HEK293T (cell line): ENCODE measurements around the gene OR10A4.
"Not testable (repeated sequence)": the region's sequence is repeated elsewhere in the genome, so short reads cannot be mapped to it uniquely, and the experiment has no call there.

ENCODE experiments used
- CTCF ChIA-PET: fragments of 350-600 bp; formaldehyde crosslinking; extraction: SDS; loops from one replicate; lab custom pipeline; 2021; ENCODE audit warnings: antibody characterized with exemption, inconsistent platforms; lab: Yijun Ruan, JAX
- POLR2A ChIA-PET: fragments of 350-600 bp; formaldehyde crosslinking; extraction: SDS; loops from one replicate; lab custom pipeline; 2020; ENCODE audit warnings: antibody characterized with exemption, inconsistent platforms; lab: Yijun Ruan, JAX
- DNase-seq: peaks from one replicate; pipeline ENCODE4 v3.0.0; 2012; ENCODE audit warnings: mixed read lengths; ENCODE audit errors: extremely low spot score
- ARNT ChIP-seq: fragments of 450-650 bp; IDR thresholded peaks from 2 replicates; pipeline ENCODE4 v1.6.1; 2017; ENCODE audit warnings: mild to moderate bottlenecking
- BHLHE40 ChIP-seq: fragments of 450-650 bp; IDR thresholded peaks from 2 replicates; pipeline ENCODE4 v1.6.1; 2016; ENCODE audit warnings: mild to moderate bottlenecking, moderate library complexity, borderline replicate concordance
- CTBP1 ChIP-seq: fragments of 450-650 bp; IDR thresholded peaks from 2 replicates; pipeline ENCODE4 v1.6.1; 2016; ENCODE audit warnings: borderline replicate concordance
- ELF4 ChIP-seq: fragments of 450-650 bp; IDR thresholded peaks from 2 replicates; pipeline ENCODE4 v1.6.1; 2017; ENCODE audit warnings: antibody characterized with exemption
- FOXA1 ChIP-seq: fragments of 450-650 bp; IDR thresholded peaks from 2 replicates; pipeline ENCODE4 v1.6.1; 2016; ENCODE audit warnings: mild to moderate bottlenecking
- FOXK2 ChIP-seq: fragments of 450-650 bp; IDR thresholded peaks from 2 replicates; pipeline ENCODE4 v1.6.1; 2016; ENCODE audit warnings: mild to moderate bottlenecking
- FOXM1 ChIP-seq: fragments of 450-650 bp; IDR thresholded peaks from 2 replicates; pipeline ENCODE4 v1.6.1; 2017; ENCODE audit warnings: mild to moderate bottlenecking, borderline replicate concordance
- HDGF ChIP-seq: fragments of 450-650 bp; IDR thresholded peaks from 2 replicates; pipeline ENCODE4 v1.6.1; 2017; ENCODE audit warnings: antibody characterized with exemption, borderline replicate concordance
- L3MBTL2 ChIP-seq: fragments of 450-650 bp; conservative IDR thresholded peaks from 2 replicates; pipeline ENCODE4 v1.6.1; 2016; ENCODE audit warnings: mild to moderate bottlenecking
- LEF1 ChIP-seq: fragments of 450-650 bp; IDR thresholded peaks from 2 replicates; pipeline ENCODE4 v1.6.1; 2017; ENCODE audit warnings: mild to moderate bottlenecking, borderline replicate concordance
- NFRKB ChIP-seq: fragments of 450-650 bp; IDR thresholded peaks from 2 replicates; pipeline ENCODE4 v1.6.1; 2016; ENCODE audit warnings: mild to moderate bottlenecking, moderate library complexity
- PKNOX1 ChIP-seq: fragments of 450-650 bp; IDR thresholded peaks from 2 replicates; pipeline ENCODE4 v1.6.1; 2016
- SP1 ChIP-seq: fragments of 450-650 bp; IDR thresholded peaks from 2 replicates; pipeline ENCODE4 v1.6.1; 2017
- SUZ12 ChIP-seq: fragments of 450-650 bp; IDR thresholded peaks from 2 replicates; pipeline ENCODE4 v1.6.1; 2016; ENCODE audit warnings: mild to moderate bottlenecking
- TARDBP ChIP-seq: fragments of 450-650 bp; IDR thresholded peaks from 2 replicates; pipeline ENCODE4 v1.6.1; 2016
- ZNF384 ChIP-seq: fragments of 450-650 bp; IDR thresholded peaks from 2 replicates; pipeline ENCODE4 v1.6.1; 2016

OR10A4 gene

GRCh38 chr11:6871278-6871677, 5.1 kb upstream of the OR10A4 start:
- POLR2A ChIA-PET = no interaction called here
- no peak for DNase-seq
- CTCF ChIA-PET = no interaction called here
- no peak for TF ChIP-seq L3MBTL2
- TF ChIP-seq TARDBP = no peak
- no peak for TF ChIP-seq FOXK2
- no peak for TF ChIP-seq LEF1
- TF ChIP-seq HDGF = no peak
- no peak for TF ChIP-seq PKNOX1
- TF ChIP-seq ARNT = no peak
- TF ChIP-seq ZNF384 = no peak
- no peak for TF ChIP-seq FOXA1
- no peak for TF ChIP-seq ELF4
- TF ChIP-seq CTBP1 = no peak
- no peak for TF ChIP-seq NFRKB
- TF ChIP-seq FOXM1 = no peak
- TF ChIP-seq SP1 = no peak
- TF ChIP-seq BHLHE40 = no peak
- no peak for TF ChIP-seq SUZ12

- TF ChIP-seq BHLHE40 (no peak), PKNOX1 (no peak), TARDBP (no peak), FOXK2 (no peak), FOXA1 (no peak), L3MBTL2 (no peak), CTBP1 (no peak), HDGF (no peak), ELF4 (no peak), FOXM1 (no peak)
- POLR2A ChIA-PET = no interaction called here
- DNase-seq = no peak
- CTCF ChIA-PET = no interaction called here
These were observed 664 bp upstream of the OR10A4 start for GRCh38 chr11:6875761-6876160.

- DNase-seq = no peak
- CTCF ChIA-PET = no interaction called here
- POLR2A ChIA-PET = no interaction called here
- TF ChIP-seq HDGF = no peak
- no peak for TF ChIP-seq BHLHE40
- TF ChIP-seq FOXA1 = no peak
- no peak for TF ChIP-seq FOXK2
- no peak for TF ChIP-seq ELF4
- no peak for TF ChIP-seq TARDBP
- no peak for TF ChIP-seq LEF1
- TF ChIP-seq SUZ12 = no peak
These were observed 489 bp downstream of the OR10A4 start for GRCh38 chr11:6876914-6877313.

GRCh38 chr11:6882751-6883150, 6.3 kb downstream of the OR10A4 start:
- no peak for DNase-seq
- TF ChIP-seq FOXM1 (no peak), FOXK2 (no peak), FOXA1 (no peak), ELF4 (no peak), CTBP1 (no peak), NFRKB (no peak), ZNF384 (no peak), SUZ12 (no peak)
- ChIA-PET POLR2A (no interaction called here), CTCF (no interaction called here)

- DNase-seq, POLR2A ChIA-PET, CTCF ChIA-PET: not testable (repeated sequence)
These were observed 11.3 kb downstream of the OR10A4 start for GRCh38 chr11:6887711-6888110.

GRCh38 chr11:6888830-6889229, 12.4 kb downstream of the OR10A4 start:
- TF ChIP-seq FOXM1 (no peak), FOXK2 (no peak), SP1 (no peak)
- DNase-seq = no peak
- POLR2A ChIA-PET = no interaction called here
- CTCF ChIA-PET = interaction anchor here (0.6 kb wide), 2 partner anchors 11 to 77 kb away, joined by 3 read pairs; no protein-coding TSS in a partner anchor

- no peak for TF ChIP-seq L3MBTL2
- TF ChIP-seq FOXM1 = no peak
- no peak for TF ChIP-seq HDGF
- ChIA-PET POLR2A (no interaction called here), CTCF (no interaction called here)
- no peak for DNase-seq
These were observed 13.4 kb downstream of the OR10A4 start for GRCh38 chr11:6889835-6890234.

- no peak for TF ChIP-seq FOXM1
- TF ChIP-seq SUZ12 = no peak
- no peak for TF ChIP-seq CTBP1
- TF ChIP-seq FOXA1 = no peak
- no peak for TF ChIP-seq ELF4
- DNase-seq = no peak
- CTCF ChIA-PET = no interaction called here
- POLR2A ChIA-PET = no interaction called here
These were observed 16.0 kb downstream of the OR10A4 start, which contains the start of gene OR2D2 for GRCh38 chr11:6892400-6892799. OR2D2 (minus strand) TSS chr11:6892500; CDS start chr11:6892500, 0 bp downstream.
